Fibroblast of the aortic adventitia (primary cell): ENCODE data around the gene GGTLC3. TPM values are rescaled to one million over a fixed set of nuclear protein-coding genes. Genes with fewer than 3 reads are reported as not detected.
"Not testable (repeated sequence)": the region's sequence is repeated elsewhere in the genome, so short reads cannot be mapped to it uniquely, and the experiment has no call there.

Source experiments
- DNase-seq: peaks from one replicate; pipeline ENCODE4 v3.0.0-alpha.2; 2010; ENCODE audit warnings: low read depth
- H3K4me3 ChIP-seq: 2 replicates; pipeline ENCODE4 v1.5.1; 2011; ENCODE audit warnings: low read depth, mild to moderate bottlenecking, control low read depth, low read length, moderate library complexity
- total RNA-seq: library from RNA; depleted of rRNA; stranded (reverse); fragments of >200 nt; gene quantifications from 2 replicates; pipeline ENCODE4 v1.2.3, GENCODE V29; 2012; ENCODE audit warnings: low replicate concordance

The GGTLC3 gene
- total RNA-seq, 1 donor: not detected

DNA sequence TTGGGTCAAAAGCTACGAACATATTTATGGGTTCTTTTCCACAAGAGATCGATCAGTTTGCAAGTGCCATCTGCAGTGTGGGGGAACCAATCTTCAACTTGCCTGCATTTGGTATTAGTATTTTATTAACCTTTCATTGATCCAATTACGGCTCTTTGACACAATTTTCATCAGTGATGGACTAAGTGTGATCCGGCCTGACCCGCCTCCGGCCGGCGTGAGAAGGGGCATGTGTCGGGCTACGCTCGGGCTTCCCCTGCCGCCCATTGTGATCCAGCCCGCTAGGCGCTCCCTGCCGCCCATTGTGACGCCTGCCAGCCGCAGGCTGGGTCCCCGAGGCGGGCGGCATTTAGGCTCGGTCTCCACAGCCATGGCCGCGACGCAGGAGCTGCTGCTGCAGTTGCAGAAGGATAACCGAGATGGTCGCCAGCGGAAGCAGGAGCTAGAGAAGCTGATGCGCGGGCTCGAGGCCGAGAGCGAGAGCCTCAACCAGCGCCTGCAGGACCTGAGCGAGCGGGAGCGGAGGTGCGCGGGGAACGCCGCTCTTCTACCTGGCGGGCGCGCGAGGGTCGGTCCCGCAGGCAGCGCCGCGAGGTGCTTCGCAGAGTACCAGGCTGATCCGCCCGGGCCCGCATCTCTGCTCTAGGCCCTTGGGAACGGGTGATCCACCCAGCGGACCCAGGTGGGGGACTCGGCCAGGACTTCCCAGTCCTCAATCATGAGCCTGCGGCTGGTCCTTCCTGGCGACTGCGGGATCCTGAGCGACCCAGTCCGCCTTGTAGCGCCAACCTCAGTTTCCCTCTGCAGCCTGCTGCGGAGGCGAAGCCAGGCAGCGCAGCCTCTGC, 10.0 kb upstream of the GGTLC3 start, which contains the start of gene TMEM191B:
TMEM191B (plus strand) TSS at position 51 of the 845 bp plus-strand sequence; CDS start at position 230, 179 bp downstream.
- not testable (repeated sequence) for H3K4me3 ChIP-seq, DNase-seq

DNA sequence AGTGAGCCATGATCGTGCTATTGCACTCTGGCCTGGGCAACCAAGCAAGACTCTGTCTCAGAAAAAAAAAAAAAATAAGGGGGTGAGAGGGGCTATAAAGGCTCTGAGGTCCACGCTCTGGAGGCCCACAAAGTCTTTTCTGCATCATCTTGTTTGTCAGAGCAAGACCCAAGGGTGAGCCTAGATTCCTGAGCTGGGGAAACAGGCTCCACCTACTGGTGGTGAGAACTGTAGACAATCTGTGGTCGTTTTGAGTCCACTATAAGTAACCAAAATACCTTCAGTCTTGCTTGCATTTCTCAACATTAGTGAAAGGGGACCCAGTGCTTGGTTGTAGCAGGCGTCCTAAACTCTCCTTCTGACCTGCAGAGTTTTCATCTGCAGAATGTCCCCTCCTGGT, 5.4 kb upstream of the GGTLC3 start:
- not testable (repeated sequence) for DNase-seq, H3K4me3 ChIP-seq

DNA sequence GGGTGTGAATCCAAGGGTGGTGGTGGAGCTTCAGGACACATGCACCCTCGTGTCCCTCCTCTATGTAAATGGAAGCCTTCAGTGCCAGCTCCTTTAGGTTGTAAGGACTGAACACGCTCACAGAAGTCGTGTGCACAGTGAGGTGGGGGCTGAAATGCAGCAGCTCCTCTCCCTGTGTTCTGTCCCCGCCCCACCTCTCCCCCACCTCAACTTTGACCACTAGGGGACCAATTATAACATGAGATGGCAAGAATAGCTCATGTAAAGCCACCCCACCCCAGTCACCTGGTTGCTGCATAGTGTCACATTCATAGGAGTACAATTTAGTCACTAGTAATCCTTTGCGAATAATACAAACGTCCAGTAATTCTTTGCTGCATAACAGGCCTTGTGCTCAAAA, 4.8 kb upstream of the GGTLC3 start:
- not testable (repeated sequence) for H3K4me3 ChIP-seq, DNase-seq

DNA sequence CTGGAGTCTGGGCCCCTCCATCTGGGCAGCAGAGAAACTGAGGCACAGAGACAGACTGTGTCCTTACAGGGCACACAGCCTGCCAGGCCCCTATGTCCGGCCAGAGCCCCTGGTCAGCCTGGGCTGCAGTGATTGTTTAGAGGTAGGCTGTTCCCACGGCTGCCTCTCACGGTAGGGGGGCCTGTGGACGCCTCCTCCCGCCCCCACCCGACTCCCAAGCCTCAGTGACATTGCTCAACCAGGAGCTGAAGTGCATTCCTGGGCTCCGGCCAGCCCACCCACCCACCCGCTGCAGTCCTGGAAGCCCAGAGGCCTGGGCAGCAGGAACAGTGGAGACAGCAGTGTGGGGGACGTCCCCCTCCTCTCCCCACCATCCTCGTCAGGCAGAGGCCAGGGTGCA, 4.5 kb downstream of the GGTLC3 start:
- not testable (repeated sequence) for H3K4me3 ChIP-seq, DNase-seq

DNA sequence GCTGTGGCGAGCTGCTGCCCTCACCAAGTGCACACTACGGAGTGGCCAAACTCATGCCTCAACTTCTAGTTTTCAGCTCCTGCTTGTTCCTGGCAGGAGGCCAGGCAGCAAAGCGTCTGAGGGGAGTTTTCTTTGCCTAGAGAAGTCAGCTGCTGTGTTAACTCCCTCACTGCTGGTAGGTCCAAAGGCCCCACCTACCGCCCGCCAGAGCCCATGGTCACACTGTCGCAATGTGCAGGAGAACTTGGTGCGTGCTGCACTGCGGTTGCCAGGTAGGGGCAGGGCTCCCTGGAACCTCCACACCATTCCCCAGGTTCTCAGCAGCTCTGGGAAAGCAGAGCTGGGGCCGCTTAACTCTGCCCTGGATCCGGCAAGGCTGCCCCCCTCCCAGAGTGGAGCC, 5.6 kb downstream of the GGTLC3 start:
- not testable (repeated sequence) for DNase-seq, H3K4me3 ChIP-seq

DNA sequence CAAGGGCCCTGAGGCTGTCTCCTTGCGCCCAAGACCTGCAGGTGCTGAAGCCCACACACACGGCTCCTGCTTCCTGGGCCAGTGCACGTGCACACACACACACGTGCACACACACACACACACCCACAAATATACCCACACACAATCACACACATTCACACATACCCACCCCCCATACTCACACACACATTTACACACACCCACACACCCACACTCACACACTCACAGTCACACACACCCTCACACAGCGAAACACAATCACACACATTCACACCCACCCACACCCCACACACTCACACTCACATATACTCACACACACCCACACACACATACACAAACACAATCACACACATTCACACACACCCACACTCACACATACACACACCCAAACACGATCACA, 6.6 kb downstream of the GGTLC3 start:
- not testable (repeated sequence) for DNase-seq, H3K4me3 ChIP-seq

DNA sequence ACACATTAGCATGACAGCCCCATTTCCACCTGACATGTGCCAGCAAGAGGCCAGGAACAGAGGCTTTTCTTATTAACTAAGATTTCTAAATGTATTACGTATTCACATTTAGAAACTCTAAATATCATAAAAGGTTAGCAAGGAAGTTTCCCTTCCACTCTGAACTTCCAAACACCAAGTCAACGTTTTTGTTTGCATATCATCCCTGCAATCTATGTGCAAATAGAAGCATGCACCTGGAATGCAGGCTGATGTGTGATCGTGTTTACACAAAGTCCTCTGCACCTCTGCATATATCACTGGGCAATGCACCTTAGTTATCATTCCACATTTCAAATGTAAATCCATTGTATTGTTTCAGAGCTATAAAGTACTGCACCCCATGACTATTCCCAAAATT, 21.7 kb downstream of the GGTLC3 start:
- not testable (repeated sequence) for DNase-seq

More for the DNA sequence above, 21.7 kb downstream of the GGTLC3 start:
- H3K4me3 ChIP-seq: not testable (repeated sequence)

Other genes starting within 250 kb of the GGTLC3 start
- gene TMEM191B, start 9.6 kb upstream of the GGTLC3 start, total RNA-seq: 0.36 and 5.8 TPM in 2 replicates
- 0.33 and 0.90 TPM in 2 replicates for gene RIMBP3, start 93.8 kb upstream of the GGTLC3 start, total RNA-seq